ENCODE measurements around the gene GALE.
"Not testable (repeated sequence)": the region's sequence is repeated elsewhere in the genome, so short reads cannot be mapped to it uniquely, and the experiment has no call there.

The GALE gene

GRCh38 chr1:23807453-23807852 lies 6.9 kb upstream of the GALE start:
- no peak for TF ChIP-seq CTCF (IDR thresholded peaks at IDR 0.05; ENCODE audit: control insufficient read depth, extremely low read depth, insufficient read depth)
- no peak overlapping the region for H3K4me3 ChIP-seq (ENCODE audit: low read depth, low read length)
- no peak for DNase-seq (ENCODE audit: low read depth)

GRCh38 chr1:23806280-23806679 lies 5.7 kb upstream of the GALE start:
- no peak overlapping the region for H3K4me3 ChIP-seq (ENCODE audit: low read depth, low read length)
- no peak for TF ChIP-seq CTCF (IDR thresholded peaks at IDR 0.05; ENCODE audit: control insufficient read depth, extremely low read depth, insufficient read depth)
- no peak for DNase-seq (ENCODE audit: low read depth)

DNA sequence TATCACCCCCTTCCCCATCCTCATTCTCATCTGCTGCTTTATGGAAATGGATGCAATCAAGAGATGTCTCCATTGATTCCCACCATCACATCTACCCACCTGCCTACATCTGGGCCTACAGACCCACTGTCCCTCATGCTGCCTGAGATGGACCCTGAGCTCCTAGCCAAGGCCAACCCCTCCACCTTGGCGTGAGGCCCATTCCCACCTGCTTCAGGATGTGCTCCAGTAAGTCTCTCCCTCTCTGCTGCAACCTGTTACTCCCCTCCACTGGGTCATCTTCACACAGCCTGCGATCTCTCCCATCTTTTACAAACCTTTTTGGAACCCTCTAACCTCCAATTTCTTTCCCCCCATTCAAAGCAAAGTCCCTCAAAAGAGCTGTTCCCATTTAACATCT lies 4.5 kb upstream of the GALE start:
- DNase-seq (ENCODE audit: low read depth): no peak
- no peak for TF ChIP-seq CTCF (IDR thresholded peaks at IDR 0.05; ENCODE audit: control insufficient read depth, extremely low read depth, insufficient read depth)
- H3K4me3 ChIP-seq (ENCODE audit: low read depth, low read length): no peak overlapping the region

DNA sequence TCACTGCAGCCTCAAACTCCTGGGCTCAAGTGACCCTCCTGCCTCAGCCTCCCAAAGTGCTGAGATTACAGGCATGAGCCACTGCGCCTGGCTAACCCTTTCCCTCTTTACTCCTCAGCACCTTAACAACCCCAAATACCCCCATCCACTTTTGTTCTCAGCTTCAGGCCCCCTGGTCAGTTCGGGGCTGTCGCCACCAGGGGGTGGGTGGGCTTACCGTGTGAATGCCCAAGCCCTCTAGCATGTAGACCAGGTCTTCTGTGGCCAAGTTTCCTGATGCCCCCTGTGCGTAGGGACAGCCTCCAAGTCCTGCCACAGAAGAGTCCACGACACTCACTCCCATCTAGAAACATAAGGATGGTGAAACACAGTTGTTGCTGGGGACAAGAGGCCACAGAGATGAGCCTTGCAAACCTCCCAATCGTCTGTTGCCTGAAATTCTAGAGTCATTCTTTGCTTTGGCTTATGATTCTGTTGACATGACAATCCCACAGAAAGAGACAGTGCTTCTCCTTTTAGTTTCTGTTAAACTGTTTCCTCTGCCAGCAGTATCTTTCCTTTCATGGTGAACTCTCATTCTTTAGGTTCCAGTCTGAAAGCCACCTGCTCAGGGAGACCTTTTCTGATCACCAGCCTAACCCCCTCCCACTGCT lies 3.8 kb upstream of the GALE start:
- DNase-seq (ENCODE audit: low read depth): no peak
- no peak overlapping the region for H3K4me3 ChIP-seq (ENCODE audit: low read depth, low read length)

DNA sequence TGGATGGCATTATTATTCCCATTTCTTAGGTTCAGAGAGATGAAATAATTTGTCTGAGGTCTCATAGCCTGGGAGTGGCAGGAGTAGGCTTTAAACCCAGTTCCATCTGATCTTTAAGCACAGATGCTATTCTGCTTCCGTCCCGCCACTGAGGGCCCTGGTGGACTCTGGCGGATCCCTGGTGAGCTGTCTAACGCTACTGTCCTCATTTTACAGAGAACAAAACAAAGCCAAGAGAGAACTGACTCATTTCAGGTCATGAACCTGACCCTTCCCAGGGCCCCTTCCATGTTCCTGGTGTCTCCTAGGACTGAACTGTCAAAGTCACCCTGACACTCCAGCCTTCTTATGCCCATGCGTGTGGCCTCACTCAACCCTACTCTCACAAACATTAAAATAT lies 3.1 kb upstream of the GALE start:
- no peak for TF ChIP-seq CTCF (IDR thresholded peaks at IDR 0.05; ENCODE audit: control insufficient read depth, extremely low read depth, insufficient read depth)
- H3K4me3 ChIP-seq (ENCODE audit: low read depth, low read length): no peak overlapping the region
- DNase-seq (ENCODE audit: low read depth): no peak

More for the DNA sequence above, 3.8 kb upstream of the GALE start:
- TF ChIP-seq CTCF (IDR thresholded peaks at IDR 0.05; ENCODE audit: control insufficient read depth, extremely low read depth, insufficient read depth): no peak

DNA sequence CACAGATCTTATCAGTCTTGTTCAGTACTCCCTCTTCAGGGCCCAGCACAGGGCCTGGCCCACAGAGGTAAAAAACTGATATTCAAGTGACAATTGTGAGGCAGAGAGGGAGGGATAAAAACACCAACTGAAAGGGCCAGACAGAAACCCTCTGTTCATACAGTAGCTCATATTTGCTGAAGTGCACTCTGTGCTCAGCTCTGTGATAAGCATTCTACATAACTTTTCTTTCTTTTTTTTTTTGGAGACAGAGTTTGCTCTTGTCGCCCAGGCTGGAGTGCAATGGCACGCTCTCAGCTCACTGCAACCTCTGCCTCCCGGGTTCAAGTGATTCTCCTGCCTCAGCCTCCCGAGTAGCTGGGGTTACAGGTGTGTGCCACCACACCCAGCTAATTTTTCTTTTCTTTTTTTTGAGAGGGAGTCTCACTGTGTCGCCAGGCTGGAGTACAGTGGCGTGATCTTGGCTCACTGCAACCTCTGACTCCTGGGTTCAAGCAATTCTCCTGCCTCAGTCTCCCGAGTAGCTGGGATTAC lies 2.3 kb upstream of the GALE start:
- H3K4me3 ChIP-seq (ENCODE audit: low read depth, low read length); DNase-seq (ENCODE audit: low read depth): not testable (repeated sequence)

GRCh38 chr1:23801876-23802275 lies 1.3 kb upstream of the GALE start:
- DNase-seq (ENCODE audit: low read depth): no peak

More at GRCh38 chr1:23801876-23802275, 1.3 kb upstream of the GALE start:
- no peak for TF ChIP-seq CTCF (IDR thresholded peaks at IDR 0.05; ENCODE audit: control insufficient read depth, extremely low read depth, insufficient read depth)
- no peak overlapping the region for H3K4me3 ChIP-seq (ENCODE audit: low read depth, low read length)
